HG02623 (cell line): Measurements from ENCODE around the gene SESN2.

Source experiments
- ATAC-seq: cut with Tn5 transposase; IDR thresholded peaks from one replicate; pipeline ENCODE4 v1.9.1; 2021; ENCODE audit warnings: moderate library complexity; ENCODE audit not compliant: unreplicated experiment

Gene SESN2

DNA sequence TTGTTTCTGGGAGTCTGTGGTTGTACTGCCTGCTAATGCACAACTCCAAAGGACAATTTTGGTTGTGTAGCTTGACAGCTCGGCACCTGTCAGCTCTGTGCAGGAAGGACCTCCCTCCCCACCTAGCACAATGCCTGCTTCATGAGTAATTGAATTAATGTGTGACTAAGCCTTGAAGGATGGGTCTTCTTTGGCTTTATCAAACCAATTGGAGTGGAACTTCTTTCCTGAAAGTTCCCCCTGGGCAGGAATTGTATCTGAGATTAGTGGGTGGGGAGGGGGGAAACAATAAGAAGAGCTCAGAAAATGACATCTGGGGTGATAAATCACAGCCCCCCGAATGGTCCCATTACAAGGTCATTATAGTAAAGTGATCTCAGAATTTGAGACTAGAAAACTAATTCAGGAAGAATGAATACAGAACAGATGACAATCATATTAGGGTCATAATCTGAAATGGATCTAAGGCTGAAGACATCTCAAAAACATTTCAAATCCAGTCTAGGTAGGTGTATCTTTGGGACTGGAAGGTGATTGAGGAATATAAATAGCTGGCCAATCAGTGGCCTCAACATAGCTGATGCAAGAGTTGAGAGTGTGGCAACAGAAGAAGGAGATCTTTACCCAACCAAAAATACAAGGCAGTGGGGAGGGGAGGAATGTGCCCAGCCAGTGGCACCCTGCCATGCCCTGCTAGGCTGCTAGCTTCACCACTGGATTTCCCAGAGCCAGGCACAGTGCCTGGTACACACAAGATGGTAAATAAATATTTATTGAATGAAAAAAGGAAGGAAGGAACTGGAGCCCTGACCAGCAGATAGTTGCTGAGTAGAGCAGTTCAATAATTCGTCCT, 10.1 kb upstream of the SESN2 start:
- no peak for ATAC-seq

DNA sequence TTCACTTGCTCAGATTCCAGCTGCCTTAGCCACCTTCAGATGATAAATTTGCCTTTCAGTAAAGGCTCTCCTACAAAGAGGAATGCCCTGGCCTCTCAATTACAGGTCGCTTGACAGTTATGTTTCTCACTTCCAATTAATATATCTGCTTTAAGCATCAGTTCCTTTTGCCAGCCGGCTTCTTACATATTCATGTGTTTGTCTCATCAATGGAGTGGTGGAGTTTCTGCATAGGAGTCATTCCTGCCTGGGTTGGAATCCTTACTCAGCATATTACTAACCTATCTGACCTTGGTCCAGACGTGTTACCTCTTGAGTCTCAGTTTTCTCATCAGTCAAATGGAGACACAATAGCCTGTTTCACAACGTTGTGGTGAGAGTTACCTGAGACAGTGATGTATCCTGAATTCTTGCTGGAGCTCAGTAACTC, 9.4 kb upstream of the SESN2 start:
- no peak for ATAC-seq

DNA sequence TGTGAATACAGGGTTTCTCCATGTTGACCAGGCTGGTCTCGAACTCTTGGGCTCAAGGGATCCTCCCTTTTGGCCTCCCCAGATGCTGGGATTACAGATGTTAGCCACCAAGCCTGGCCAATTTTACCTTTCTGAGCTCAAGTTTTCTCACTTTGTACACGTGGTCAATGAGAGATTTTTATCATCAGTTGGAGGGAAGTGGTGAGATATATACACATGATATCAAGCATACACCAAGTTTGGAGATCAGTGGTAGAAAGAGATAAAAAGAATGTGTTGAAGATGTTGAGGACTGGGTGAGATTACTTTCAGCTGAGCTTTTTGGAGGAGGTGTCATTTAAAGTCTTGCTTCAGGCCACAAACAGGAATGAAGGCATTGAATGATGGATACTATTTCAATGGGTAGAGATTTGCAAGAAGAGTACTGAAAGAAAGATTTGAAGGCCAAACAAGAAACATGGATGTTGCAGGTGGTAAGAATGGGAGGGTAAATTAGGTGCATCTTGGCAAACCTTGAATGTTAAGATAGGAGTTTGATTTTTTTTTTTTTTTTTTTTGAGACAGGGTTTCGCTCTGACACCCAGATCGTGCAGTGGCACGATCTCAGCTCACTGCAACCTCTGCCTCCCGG, 3.0 kb upstream of the SESN2 start:
- no peak for ATAC-seq

DNA sequence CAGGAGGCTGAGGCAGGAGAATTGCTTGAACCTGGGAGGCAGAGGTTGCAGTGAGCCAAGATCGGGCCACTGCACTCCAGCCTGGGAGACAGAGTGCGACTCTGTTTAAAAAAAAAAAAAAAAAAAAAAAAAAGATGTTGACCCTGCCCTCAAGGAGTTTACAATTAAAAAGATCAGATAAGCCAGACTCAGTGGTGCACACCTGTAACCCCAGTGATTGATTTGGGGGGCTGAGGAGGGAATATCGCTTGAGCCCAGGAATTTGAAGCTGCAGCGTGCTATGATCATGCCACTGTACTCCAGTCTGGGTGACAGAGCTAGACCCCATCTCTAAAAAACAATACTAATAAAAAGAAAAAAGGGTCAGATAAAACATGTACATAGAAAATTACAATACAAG, 1.6 kb upstream of the SESN2 start:
- ATAC-seq, result no peak

DNA sequence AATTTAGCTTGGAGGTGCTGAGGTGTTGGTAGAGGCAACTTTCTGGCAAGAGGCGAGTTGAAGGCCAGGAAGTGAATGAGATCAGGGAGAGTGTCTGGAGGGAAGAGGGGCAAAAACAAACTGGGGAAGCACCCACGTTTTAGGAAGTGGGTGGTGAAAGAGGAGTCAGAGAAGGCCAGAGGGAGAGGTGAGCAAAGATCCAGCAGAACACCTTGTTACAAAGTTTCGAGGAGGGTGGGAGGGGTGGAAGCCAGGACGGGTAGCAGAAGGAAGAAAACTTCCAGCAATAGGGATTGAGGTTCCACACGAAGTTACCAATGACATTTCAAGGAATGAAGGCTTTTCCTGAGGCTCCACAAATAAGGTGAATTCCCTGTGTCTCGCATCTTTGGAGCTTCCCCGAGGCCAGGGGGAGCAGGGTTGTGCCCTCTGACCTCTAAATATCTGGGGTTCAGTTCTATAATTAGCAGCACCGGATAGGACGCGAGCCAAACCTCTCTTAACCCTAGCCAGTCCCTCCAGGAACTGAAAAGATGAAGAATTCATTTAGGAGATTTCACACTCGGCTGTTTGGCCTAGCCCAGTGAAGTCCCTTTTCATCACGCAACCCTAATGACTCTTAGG, 578 bp upstream of the SESN2 start:
- ATAC-seq, result no peak

DNA sequence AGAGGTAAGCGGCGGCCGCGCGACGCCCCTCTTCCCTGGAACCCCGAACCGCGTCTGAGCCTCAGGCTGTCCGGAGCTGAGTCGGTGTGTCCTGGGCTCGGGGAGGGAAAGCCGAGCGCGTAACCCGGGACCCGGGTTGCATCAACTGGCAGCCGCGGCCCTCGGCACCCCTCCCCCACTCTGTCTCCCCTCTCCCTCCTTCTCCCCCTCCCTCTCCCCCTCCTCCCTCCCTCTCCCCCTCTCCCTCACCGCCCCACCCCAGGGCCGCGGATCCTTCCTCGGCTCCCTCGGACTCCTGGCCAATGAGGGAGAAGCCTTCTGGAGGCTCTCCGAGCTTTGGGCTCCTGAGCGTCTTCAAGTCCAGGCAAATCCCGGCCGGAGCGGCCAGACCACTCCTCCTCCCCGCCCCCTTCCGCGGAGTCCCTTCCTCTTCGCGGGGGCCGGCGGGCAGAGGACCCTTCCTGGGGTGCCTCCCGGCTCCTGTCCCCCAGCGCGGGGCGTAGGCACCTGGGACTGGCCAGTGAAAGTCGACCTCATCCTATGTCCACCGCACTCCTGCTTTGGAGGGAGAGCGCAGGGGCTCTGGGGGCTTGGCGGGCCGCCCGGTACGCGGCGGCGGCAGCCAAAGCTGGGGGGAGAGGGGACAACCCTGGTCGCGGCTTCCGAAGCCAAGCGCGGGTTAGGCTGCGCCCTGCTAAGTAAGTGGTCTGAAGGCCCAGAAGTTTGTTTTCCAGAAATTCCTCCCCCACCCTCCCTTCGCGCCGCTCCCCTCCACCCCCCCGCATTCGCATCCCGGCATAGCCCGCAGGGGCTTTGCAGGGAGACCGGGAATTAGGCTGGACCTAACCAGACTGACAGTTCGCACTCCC, 850 bp downstream of the SESN2 start:
- no peak for ATAC-seq

DNA sequence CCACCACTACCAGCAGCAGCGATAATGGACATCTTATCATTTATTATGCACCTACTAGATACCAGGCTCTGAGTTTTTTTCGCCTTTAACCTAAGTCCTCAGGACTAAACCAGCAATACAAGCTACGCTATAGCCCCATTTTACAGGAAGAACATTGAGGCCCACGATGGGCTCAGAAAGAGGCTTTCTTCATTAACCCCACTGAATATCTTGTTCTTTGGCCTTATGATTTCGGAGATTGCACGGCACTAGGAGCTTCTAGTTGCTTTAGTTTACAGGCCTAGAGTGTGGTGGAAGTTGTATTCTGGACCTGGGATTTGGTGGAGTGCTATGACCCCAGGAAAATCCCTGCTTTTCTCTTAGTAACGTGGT, 1.5 kb downstream of the SESN2 start:
- no peak for ATAC-seq

DNA sequence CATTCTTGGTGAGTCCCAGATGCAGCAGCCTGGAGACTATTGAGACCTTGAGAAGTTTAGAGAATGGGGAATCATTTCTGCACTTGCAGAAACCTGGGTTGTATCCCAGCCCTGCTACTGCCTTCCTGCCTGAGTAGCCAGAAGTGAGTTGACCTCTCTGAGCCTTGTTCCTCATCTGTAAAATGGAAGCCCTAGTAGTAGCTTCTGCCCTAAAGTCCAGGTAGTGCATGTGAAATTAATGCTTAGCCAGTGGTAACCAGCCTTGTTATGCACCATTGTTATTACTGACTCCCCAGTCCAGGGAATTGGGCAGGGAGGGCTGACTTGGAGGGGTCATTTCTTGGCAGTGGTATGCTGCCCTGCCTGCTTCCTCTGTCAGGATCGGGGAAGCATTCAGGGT, 5.6 kb downstream of the SESN2 start:
- no peak for ATAC-seq

DNA sequence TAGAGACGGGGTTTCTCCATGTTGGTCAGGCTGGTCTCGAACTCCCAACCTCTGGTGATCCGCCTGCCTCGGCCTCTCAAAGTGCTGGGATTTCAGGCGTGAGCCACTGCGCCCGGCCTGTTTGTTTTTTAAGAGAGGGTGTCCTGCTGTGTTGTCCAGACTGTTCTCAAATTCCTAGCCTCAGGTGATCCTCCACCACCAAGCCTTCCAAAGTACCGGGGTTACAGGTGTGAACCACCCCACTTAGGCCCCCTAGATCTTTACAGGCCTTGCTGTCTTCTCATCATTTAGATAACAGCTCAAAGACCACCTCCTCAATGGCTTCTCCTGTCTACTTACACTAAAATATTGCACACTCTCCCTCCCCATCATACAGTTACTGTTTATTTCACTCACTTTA, 6.3 kb downstream of the SESN2 start:
- no peak for ATAC-seq

DNA sequence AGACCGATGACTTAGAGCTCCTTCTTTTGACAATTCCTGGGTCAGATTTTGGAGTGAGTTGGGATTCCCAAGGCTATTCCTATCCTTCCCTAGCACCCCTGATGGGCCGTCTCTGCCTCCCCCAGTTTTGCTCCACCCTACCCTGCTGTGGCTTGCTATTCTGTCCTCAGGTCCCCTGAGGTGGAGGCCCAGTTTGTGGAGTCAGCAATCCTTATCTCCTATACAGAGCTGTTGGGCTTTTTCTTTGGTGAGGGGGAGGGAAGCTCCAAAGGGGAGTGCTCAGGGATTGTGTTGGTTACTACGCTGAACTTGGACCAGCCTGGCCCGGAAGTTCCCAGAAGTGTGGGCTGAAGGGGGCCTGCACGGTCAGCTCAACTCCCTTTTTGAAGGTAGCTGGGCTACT, 7.6 kb downstream of the SESN2 start:
- no peak for ATAC-seq

DNA sequence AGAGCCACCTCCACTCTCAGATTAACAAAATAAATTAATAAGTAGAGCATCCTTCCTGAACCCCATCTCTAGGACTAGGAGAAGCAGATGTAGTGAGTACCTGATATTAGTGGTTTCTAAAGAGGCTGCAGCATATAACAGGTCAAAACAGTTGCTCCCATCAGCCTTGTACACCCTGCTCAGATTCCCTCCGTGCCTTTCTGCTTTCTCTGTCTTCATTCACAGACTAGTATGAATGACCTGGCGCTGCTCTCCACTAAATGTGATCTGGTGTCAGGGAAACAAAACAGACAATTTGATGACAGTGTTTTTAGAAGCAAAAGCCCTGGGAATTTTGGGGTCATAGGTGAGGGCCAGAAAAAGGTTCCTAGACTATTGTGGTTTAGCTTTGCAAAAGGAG, 8.3 kb downstream of the SESN2 start:
- ATAC-seq, result no peak

DNA sequence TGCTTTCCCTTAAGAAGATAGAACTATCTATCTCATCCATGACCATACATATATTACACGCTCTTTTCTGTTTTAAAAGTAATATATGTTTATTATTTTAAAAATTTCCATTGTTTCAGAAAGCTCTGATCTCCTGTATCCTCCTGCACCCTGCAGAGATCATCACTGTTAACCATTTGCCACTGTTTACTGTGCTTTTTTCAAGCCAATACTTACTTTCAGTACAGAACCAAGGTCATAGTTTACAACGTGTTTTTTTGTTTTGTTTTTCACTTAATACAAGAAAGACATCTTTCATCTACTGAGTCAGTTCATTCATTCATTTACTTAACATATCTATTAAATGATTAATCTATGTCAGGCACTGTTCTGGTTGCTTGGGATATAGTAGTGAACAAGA, 10.2 kb downstream of the SESN2 start:
- ATAC-seq, result no peak

DNA sequence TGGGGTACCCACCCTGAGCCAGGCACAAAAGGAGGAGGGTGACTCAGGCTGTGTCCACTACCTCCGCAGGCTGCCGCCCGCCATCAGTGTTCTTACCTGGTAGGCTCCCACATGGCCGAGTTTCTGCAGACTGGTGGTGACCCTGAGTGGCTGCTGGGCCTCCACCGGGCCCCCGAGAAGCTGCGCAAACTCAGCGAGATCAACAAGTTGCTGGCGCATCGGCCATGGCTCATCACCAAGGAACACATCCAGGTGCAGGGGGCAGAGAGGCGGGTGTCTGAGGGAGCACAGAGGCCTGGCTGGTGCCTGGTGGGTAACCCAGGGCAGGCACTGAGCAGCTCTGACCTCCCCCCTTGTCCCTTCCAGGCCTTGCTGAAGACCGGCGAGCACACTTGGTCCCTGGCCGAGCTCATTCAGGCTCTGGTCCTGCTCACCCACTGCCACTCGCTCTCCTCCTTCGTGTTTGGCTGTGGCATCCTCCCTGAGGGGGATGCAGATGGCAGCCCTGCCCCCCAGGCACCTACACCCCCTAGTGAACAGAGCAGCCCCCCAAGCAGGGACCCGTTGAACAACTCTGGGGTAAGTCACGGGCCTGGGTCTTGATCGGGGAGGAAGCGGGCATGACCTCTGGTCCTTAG, 13.0 kb downstream of the SESN2 start:
- ATAC-seq, result no peak

DNA sequence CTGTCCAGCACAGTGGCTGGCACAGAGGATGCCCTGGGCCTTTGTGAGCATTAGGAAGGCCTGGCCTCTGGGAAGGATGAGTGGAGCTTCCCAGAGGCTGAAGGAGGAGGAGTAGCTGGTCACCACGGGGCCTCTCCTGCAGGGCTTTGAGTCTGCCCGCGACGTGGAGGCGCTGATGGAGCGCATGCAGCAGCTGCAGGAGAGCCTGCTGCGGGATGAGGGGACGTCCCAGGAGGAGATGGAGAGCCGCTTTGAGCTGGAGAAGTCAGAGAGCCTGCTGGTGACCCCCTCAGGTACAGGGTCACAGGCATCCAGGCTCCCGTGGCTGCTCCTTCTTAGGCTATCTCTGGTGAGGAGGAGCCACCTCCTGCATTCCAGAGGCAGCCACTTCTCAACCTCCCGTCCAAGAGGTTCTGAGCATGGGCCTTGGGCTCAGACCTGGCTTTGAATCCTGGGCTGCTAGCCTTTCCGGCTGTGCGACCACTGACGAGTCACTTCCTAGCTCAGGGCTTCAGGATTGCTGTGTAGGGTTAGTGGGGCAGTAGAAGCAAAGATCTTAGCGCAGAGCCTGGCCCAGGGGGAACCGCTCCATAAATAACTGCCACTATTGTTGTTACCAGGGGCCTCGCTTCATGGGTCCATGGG, 14.0 kb downstream of the SESN2 start:
- ATAC-seq, result no peak

DNA sequence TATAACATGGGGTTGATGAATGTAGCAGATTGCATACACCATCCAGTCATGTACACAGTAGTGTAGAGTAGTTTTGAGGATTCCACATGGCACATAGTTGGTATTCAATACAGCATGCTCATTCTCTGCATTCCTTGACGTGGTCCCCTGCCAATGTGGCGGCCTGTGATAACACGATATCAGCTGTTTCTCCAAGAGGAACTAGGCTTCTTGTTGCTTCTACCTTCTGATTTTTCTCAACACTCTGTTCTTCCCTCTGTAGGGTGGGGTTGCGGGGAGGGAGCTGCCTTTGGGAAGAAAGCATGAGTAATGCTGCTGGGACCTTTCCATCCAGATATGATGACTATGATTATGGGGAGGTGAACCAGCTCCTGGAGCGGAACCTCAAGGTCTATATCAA, 19.4 kb downstream of the SESN2 start:
- no peak for ATAC-seq

DNA sequence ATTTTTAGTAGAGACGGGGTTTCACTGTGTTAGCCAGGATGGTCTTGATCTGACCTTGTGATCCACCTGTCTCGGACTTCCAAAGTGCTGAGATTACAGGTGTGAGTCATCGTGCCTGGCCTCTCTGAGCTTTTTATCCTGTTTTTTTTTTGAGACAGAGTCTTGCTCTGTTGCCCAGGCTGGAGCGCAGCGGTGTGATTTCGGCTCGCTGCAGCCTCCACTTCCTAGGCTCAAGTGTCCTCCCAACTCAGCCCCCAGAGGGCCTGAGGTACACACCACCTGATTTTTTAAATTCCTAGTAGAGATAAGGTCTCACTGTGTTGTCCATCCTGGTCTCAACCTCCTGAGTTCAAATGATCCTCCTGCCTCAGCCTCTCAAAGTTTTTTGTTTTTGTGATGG, 20.4 kb downstream of the SESN2 start:
- no peak for ATAC-seq

DNA sequence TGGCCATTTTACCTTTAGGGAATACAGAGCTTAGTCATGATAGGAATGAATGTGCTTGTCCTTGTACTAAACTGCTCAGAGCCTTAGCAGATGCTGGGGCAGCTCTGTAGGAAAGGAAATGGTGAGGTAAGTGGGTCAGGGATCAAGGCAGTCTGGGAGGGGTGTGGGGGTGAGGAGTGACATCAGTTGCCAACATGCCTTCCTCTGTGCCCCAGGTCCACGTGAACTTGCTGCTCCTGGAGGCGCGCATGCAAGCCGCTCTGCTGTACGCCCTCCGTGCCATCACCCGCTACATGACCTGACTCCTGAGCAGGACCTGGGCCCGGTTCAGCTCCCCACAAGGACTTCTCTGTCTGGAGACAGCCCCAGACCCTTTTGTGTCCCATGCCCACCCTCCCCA, 21.2 kb downstream of the SESN2 start:
- no peak for ATAC-seq

DNA sequence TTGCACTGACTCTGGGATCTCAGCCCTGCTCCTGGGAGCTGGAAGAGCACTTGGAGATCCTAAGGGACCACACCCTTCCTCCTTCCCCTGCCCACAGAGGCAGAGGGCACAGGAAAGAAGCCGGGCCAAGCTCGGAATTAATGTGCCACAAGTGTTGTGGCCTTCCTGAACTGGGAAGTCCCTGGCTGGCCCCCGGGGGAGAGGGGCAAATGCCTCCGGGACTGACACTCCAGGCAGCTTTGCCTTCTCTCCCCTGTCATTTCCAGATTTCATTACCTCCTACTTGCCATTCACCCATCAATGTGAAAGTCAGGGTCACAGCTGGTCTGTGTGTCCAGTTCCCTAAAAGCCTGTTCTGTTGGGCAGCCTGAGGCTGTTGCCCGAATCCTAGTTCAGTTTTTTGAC, 21.7 kb downstream of the SESN2 start:
- ATAC-seq, result no peak

DNA sequence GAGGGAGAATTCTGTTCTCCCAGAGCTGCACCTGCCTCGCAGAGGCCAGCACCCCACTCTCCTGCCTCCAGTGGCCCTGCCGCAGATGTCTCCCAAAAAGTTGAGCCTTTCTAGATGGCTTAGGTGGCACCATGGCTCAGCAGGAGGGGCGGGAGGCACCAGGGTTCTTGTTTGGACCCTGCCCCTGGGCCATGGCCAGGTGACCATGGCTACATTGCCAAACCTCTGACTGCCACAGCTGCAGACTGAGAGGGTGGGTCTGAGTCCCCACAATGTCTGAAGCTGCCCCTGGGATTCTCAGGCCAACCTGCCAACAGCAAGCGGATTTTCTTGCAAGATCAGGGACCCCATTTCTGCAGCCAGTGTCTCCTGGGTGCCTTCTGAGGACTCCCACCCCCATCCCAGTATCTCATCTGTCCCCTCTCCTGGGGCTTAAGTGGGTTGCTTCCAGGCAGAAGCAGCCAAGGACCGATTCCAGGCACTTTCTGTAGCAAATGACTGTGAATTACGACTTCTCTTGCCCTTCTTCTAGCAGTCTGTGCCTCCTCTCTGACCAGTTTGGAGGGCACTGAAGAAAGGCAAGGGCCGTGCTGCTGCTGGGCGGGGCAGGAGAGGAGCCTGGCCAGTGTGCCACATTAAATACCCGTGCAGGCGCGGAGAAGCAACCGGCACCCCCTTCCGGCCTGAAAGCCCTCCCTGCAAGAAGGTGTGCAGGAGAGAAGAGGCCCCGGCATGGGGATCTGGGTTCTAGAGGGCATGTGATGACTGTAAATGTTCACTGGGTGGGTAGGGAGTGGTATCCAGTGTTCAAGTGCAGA, 22.5 kb downstream of the SESN2 start:
- no peak for ATAC-seq
